A673 (cell line): ENCODE data around the gene NLRX1. TPM values are rescaled to one million over a fixed set of nuclear protein-coding genes. Genes with fewer than 3 reads are reported as not detected.

Experiments
- BruUV-seq: library from RNA; stranded (reverse); fragments of 400-500 nt; replicated peaks from 2 replicates; lab custom pipeline; 2021; lab: Mats Ljungman, UMichigan
- CTCF ChIA-PET: fragments of 300-600 bp; sonication (Branson Sonifier 250); formaldehyde crosslinking; loops from one replicate; lab custom pipeline; 2022; ENCODE audit warnings: antibody characterized with exemption; lab: Charles Lee
- POLR2A ChIA-PET: fragments of 300-600 bp; sonication (Branson Sonifier 250); formaldehyde crosslinking; loops from one replicate; lab custom pipeline; 2022; ENCODE audit warnings: antibody characterized with exemption; ENCODE audit not compliant: low non-redundant PET; lab: Charles Lee
- DNase-seq: peaks from one replicate; pipeline ENCODE4 v3.0.0-alpha.2; 2015; ENCODE audit warnings: low spot score
- H3K27ac ChIP-seq: fragments of 200-600 bp; sonication (generic); 2 replicates; pipeline ENCODE4 v1.5.1; 2016; ENCODE audit warnings: mixed run types, low read depth, mild to moderate bottlenecking, mixed read lengths, antibody characterized with exemption, low read length; ENCODE audit not compliant: poor library complexity, severe bottlenecking
- H3K27me3 ChIP-seq: fragments of 200-600 bp; sonication (generic); replicated peaks from 2 replicates; pipeline ENCODE4 v1.6.1; 2017; ENCODE audit warnings: mixed run types, low read depth, mild to moderate bottlenecking, mixed read lengths, antibody characterized with exemption, low read length; ENCODE audit not compliant: insufficient read depth, poor library complexity
- H3K36me3 ChIP-seq: fragments of 200-600 bp; sonication (generic); 2 replicates; pipeline ENCODE4 v1.6.1; 2016; ENCODE audit warnings: mixed run types, mild to moderate bottlenecking, mixed read lengths, antibody characterized with exemption, low read length; ENCODE audit not compliant: insufficient read depth, poor library complexity, severe bottlenecking
- H3K4me1 ChIP-seq: fragments of 200-600 bp; sonication (generic); 2 replicates; pipeline ENCODE4 v1.6.1; 2017; ENCODE audit warnings: mixed run types, mild to moderate bottlenecking, mixed read lengths, antibody characterized with exemption, low read length; ENCODE audit not compliant: insufficient read depth, poor library complexity, severe bottlenecking
- H3K4me3 ChIP-seq: fragments of 200-600 bp; sonication (generic); 2 replicates; pipeline ENCODE4 v1.5.1; 2016; ENCODE audit warnings: low read depth, mixed run types, mild to moderate bottlenecking, mixed read lengths, low read length; ENCODE audit not compliant: poor library complexity, severe bottlenecking
- H3K9me3 ChIP-seq: fragments of 200-600 bp; sonication (generic); 2 replicates; pipeline ENCODE4 v1.6.1; 2016; ENCODE audit warnings: mixed run types, low read depth, mild to moderate bottlenecking, mixed read lengths, antibody characterized with exemption, low read length; ENCODE audit not compliant: poor library complexity, severe bottlenecking
- EZH2 ChIP-seq: fragments of 200-600 bp; sonication (generic); IDR thresholded peaks from 2 replicates; pipeline ENCODE4 v1.6.1; 2017; ENCODE audit warnings: borderline replicate concordance, low read depth, mild to moderate bottlenecking, mixed read lengths, antibody characterized with exemption, low read length; ENCODE audit not compliant: poor library complexity, severe bottlenecking
- intact Hi-C: fragments of 100-400 bp; cut with micrococcal nuclease; formaldehyde crosslinking; loops from one replicate; pipeline ENCODE4 v1.10.0; 2022; ENCODE audit not compliant: unreplicated experiment
- total RNA-seq: library from RNA; stranded (reverse); gene quantifications from 2 replicates; pipeline ENCODE4 v1.2.3, GENCODE V29; 2021
- TF ChIP-seq, protein P1 (sequence below): fragments of 300-800, 200-600 bp; sonication (generic); conservative IDR thresholded peaks from 2 replicates; pipeline ENCODE4 v1.5.1; 2017; ENCODE audit warnings: low read depth, mild to moderate bottlenecking, antibody characterized with exemption, low read length, moderate library complexity, mixed read lengths

NLRX1 gene
- total RNA-seq, 1 experiment from 2014 or later = 1.4 TPM

DNA sequence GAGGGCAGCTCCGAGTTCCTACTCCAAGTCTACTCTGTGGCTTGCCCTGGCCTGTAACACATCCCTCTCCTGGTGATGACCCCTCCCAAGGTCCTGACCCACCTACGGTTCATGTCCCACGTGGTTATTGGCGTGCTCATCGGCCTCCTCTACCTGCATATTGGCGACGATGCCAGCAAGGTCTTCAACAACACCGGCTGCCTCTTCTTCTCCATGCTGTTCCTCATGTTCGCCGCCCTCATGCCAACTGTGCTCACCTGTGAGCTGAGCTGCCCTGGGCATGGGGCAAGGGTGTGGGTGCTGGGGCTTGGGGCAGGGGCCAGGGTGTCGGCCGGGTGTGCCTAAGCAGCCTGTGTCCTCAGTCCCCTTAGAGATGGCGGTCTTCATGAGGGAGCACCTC, 10.1 kb upstream of the NLRX1 start:
- CTCF ChIA-PET = no interaction called here
- no peak for DNase-seq
- H3K9me3 ChIP-seq = no peaks in the 10 kb centered on the region
- H3K27me3 ChIP-seq = no peaks in the 10 kb centered on the region
- intact Hi-C loops = no loop called here
- H3K4me1 ChIP-seq = no peaks in the 10 kb centered on the region
- no TSS peak for BruUV-seq
- no peak overlapping the region for H3K27ac ChIP-seq
- no peaks in the 10 kb centered on the region for H3K36me3 ChIP-seq
- TF ChIP-seq, protein P1, sequence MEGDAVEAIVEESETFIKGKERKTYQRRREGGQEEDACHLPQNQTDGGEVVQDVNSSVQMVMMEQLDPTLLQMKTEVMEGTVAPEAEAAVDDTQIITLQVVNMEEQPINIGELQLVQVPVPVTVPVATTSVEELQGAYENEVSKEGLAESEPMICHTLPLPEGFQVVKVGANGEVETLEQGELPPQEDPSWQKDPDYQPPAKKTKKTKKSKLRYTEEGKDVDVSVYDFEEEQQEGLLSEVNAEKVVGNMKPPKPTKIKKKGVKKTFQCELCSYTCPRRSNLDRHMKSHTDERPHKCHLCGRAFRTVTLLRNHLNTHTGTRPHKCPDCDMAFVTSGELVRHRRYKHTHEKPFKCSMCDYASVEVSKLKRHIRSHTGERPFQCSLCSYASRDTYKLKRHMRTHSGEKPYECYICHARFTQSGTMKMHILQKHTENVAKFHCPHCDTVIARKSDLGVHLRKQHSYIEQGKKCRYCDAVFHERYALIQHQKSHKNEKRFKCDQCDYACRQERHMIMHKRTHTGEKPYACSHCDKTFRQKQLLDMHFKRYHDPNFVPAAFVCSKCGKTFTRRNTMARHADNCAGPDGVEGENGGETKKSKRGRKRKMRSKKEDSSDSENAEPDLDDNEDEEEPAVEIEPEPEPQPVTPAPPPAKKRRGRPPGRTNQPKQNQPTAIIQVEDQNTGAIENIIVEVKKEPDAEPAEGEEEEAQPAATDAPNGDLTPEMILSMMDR = no peak
- TF ChIP-seq EZH2 = no peak
- no peak overlapping the region for H3K4me3 ChIP-seq
- POLR2A ChIA-PET = no interaction called here

DNA sequence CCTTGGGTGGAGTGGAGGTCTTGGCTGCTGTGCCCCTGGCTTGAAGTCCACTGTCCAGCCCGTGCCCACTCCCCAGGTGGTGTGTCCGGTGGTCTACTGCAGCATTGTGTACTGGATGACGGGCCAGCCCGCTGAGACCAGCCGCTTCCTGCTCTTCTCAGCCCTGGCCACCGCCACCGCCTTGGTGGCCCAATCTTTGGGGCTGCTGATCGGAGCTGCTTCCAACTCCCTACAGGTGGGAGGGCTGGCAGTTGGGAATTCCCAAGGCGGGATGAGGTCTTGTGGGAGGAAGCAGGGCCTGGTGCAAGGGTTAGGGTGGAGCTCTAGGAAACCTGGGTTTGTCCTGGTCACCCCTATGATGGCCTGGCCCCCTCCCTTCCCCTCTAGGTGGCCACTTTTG, 8.4 kb upstream of the NLRX1 start:
- H3K27ac ChIP-seq = no peak overlapping the region
- DNase-seq = no peak
- POLR2A ChIA-PET = no interaction called here
- intact Hi-C loops = no loop called here
- no peaks in the 10 kb centered on the region for H3K9me3 ChIP-seq
- TF ChIP-seq, protein P1 = no peak
- no peak for TF ChIP-seq EZH2
- no peaks in the 10 kb centered on the region for H3K27me3 ChIP-seq
- CTCF ChIA-PET = no interaction called here
- no peaks in the 10 kb centered on the region for H3K4me1 ChIP-seq
- H3K36me3 ChIP-seq = no peaks in the 10 kb centered on the region
- BruUV-seq = no TSS peak
- no peak overlapping the region for H3K4me3 ChIP-seq

DNA sequence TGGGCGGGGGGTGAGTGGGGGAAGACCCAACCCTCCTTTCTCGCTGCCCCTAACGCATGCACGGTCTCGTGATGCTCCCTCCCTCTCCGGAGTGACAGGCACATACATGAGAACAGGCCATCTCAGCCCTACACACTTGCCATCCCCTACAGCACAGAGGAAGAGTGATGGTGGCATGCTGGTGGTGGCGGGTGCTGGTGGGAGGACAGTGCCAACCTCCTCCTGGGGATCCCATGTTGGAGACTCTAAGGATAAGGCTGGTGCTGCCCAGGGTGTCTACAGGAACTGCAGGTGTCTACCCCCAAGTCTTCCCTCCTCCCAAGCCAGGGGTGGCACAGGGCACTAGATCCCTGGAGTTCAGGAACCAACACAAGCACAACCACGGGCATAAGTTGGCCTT, 6.7 kb upstream of the NLRX1 start:
- no peaks in the 10 kb centered on the region for H3K36me3 ChIP-seq
- DNase-seq = no peak
- no peak overlapping the region for H3K27ac ChIP-seq
- no peak overlapping the region for H3K4me3 ChIP-seq
- intact Hi-C loops = no loop called here
- BruUV-seq = no TSS peak
- CTCF ChIA-PET = no interaction called here
- TF ChIP-seq EZH2 = no peak
- TF ChIP-seq, protein P1 = no peak
- no peaks in the 10 kb centered on the region for H3K9me3 ChIP-seq
- no peaks in the 10 kb centered on the region for H3K27me3 ChIP-seq
- no peaks in the 10 kb centered on the region for H3K4me1 ChIP-seq
- POLR2A ChIA-PET = no interaction called here
